Measurements from ENCODE around the gene CALM1.

DNA sequence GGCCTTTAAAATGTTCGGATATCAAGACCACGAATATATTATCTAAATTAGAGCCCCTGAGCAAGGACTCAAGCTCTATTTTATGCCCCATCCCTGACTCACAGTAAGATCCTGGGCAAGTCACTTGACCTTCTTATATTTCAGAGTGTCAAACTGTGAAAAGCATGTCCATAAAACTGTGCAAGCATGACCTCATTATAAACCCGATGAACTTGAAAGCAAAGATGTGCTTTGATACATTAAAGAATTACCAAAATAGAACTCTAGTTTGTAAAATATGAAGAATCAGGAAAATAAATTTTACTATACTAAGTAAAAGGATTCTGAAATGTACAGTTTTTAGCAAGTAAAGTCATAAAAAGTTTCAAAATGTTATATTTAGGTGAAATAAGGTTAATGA lies 2.9 kb upstream of the CALM1 start:
- TF ChIP-seq, protein P1, sequence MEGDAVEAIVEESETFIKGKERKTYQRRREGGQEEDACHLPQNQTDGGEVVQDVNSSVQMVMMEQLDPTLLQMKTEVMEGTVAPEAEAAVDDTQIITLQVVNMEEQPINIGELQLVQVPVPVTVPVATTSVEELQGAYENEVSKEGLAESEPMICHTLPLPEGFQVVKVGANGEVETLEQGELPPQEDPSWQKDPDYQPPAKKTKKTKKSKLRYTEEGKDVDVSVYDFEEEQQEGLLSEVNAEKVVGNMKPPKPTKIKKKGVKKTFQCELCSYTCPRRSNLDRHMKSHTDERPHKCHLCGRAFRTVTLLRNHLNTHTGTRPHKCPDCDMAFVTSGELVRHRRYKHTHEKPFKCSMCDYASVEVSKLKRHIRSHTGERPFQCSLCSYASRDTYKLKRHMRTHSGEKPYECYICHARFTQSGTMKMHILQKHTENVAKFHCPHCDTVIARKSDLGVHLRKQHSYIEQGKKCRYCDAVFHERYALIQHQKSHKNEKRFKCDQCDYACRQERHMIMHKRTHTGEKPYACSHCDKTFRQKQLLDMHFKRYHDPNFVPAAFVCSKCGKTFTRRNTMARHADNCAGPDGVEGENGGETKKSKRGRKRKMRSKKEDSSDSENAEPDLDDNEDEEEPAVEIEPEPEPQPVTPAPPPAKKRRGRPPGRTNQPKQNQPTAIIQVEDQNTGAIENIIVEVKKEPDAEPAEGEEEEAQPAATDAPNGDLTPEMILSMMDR (IDR thresholded peaks at IDR 0.05): no peak
- no peak for TF ChIP-seq POLR2A (IDR thresholded peaks at IDR 0.05)

Measured in body of pancreas (tissue), 4 donors.